Activated B cell treated with CpG ODN at 0.5 μM for 24 hours (primary cell): ENCODE results near the gene PLPP7. TPM values are rescaled to one million over a fixed set of nuclear protein-coding genes. Genes with fewer than 3 reads are reported as not detected.
"Not testable (repeated sequence)": the region's sequence is repeated elsewhere in the genome, so short reads cannot be mapped to it uniquely, and the experiment has no call there.

Experiments
- ATAC-seq: fragments of 200-7000 bp; cut with Tn5 transposase; one replicate; pipeline ENCODE4 v1.10.0; 2021; ENCODE audit warnings: low read depth, mild to moderate bottlenecking, moderate library complexity
- CTCF ChIA-PET: fragments of 350-600 bp; sonication (Branson Sonifier 250); formaldehyde crosslinking; loops from one replicate; lab custom pipeline; 2021; ENCODE audit warnings: antibody characterized with exemption; lab: Charles Lee
- POLR2A ChIA-PET: fragments of 350-600 bp; sonication (Branson Sonifier 250); formaldehyde crosslinking; loops from one replicate; lab custom pipeline; 2021; ENCODE audit warnings: antibody characterized with exemption; lab: Charles Lee
- DNase-seq: peaks from one replicate; pipeline ENCODE4 v3.0.0; 2022
- H3K27ac Mint-ChIP-seq: one replicate; pipeline ENCODE4 v1.8.0; 2020; ENCODE audit warnings: mixed read lengths
- H3K27me3 Mint-ChIP-seq: one replicate; pipeline ENCODE4 v1.8.0; 2021; ENCODE audit warnings: mixed read lengths
- H3K36me3 Mint-ChIP-seq: one replicate; pipeline ENCODE4 v1.8.0; 2021; ENCODE audit warnings: low read depth, mixed read lengths
- H3K4me1 Mint-ChIP-seq: one replicate; pipeline ENCODE4 v1.8.0; 2021; ENCODE audit warnings: mixed read lengths
- H3K4me3 Mint-ChIP-seq: one replicate; pipeline ENCODE4 v1.8.0; 2020; ENCODE audit warnings: mild to moderate bottlenecking, mixed read lengths
- H3K9me3 Mint-ChIP-seq: one replicate; pipeline ENCODE4 v1.8.0; 2020; ENCODE audit warnings: mixed read lengths
- CTCF ChIP-seq: fragments of 200-600 bp; IDR thresholded peaks from one replicate; pipeline ENCODE4 v1.8.0; 2022; ENCODE audit warnings: antibody characterized with exemption, mild to moderate bottlenecking
- intact Hi-C: fragments of 100-400 bp; cut with micrococcal nuclease; formaldehyde crosslinking; loops from one replicate; pipeline ENCODE4 v1.15.1; 2024
- total RNA-seq: library from RNA; stranded (reverse); gene quantifications from 2 replicates; pipeline ENCODE4 v1.2.3, GENCODE V29; 2022

Gene PLPP7
- total RNA-seq = 0.39 and 0.53 TPM in 2 replicates

- intact Hi-C loops = no loop called here
- no peak for TF ChIP-seq CTCF
- POLR2A ChIA-PET = interaction anchor here (0.7 to 1.9 kb wide), 4 partner anchors 11 to 37 kb away, joined by 3 to 6 read pairs (median 4); partner anchors contain the start of gene FAM78A
- H3K9me3 Mint-ChIP-seq = no peaks in the 10 kb centered on the region
- H3K27me3 Mint-ChIP-seq = no peaks in the 10 kb centered on the region
- H3K4me3 Mint-ChIP-seq = peak within 1 kb of the TSS; percentile 44
- peaks cover 2% of the 10 kb centered on the region for H3K4me1 Mint-ChIP-seq
- H3K27ac Mint-ChIP-seq = no peak within 1 kb of the TSS
- DNase-seq (no peak), ATAC-seq (peak; percentile 73)
- no peaks in the 10 kb centered on the region for H3K36me3 Mint-ChIP-seq
- CTCF ChIA-PET = interaction anchor here (1.0 to 1.7 kb wide), 2 partner anchors 47 to 112 kb away, joined by 4 to 8 read pairs; no protein-coding TSS in a partner anchor
These were observed at the start of gene PLPP7 for GRCh38 chr9:131289301-131290035. Gene PLPP7 (plus strand): TSS chr9:131289723. CDS start chr9:131289998, 275 bp downstream.

- intact Hi-C loops = no loop called here
- POLR2A ChIA-PET = interaction anchor here (1.4 to 7.4 kb wide), 2 partner anchors 13 to 16 kb away, joined by 19 to 128 read pairs; no protein-coding TSS in a partner anchor
- CTCF ChIA-PET = interaction anchor here (0.7 kb wide), 1 partner anchor 239 kb away, joined by 3 read pairs; no protein-coding TSS in a partner anchor
These were observed 49.2 kb upstream of the PLPP7 start for GRCh38 chr9:131240047-131240921.

DNA sequence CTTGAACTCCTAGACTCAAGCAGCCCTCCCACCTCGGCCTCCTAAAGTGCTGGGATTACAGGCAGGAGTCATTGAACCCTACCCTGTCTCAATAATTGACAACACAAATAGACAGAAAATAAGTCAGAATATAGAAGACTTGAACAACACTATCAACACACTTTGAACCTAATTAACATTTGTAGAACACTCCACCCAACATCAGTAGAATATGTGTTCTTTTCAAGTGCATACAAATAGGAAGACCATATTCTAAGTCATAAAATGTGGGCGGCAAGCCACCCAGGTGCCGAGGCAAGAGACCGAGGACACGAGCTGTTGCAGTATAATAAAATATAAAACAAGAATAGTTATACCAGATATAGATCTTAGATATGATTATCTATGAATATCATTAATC lies 45.2 kb upstream of the PLPP7 start:
- ATAC-seq, H3K36me3 Mint-ChIP-seq, POLR2A ChIA-PET: not testable (repeated sequence)

More at GRCh38 chr9:131240047-131240921, 49.2 kb upstream of the PLPP7 start:
- peaks cover 4% of the 10 kb centered on the region for H3K9me3 Mint-ChIP-seq
- H3K36me3 Mint-ChIP-seq = peaks cover 8% of the 10 kb centered on the region
- no peak overlapping the region for H3K4me3 Mint-ChIP-seq
- ATAC-seq (no peak), DNase-seq (no peak)
- no peaks in the 10 kb centered on the region for H3K27me3 Mint-ChIP-seq
- H3K4me1 Mint-ChIP-seq = peaks cover 17% of the 10 kb centered on the region
- H3K27ac Mint-ChIP-seq = no peak overlapping the region
- no peak for TF ChIP-seq CTCF

GRCh38 chr9:131246618-131247017 lies 42.9 kb upstream of the PLPP7 start:
- CTCF ChIA-PET = interaction anchor here (1.5 kb wide), 1 partner anchor 10 kb away, joined by 3 read pairs; no protein-coding TSS in a partner anchor
- intact Hi-C loops = no loop called here
- no peak for TF ChIP-seq CTCF
- POLR2A ChIA-PET = no interaction called here
- Mint-ChIP-seq H3K4me3 (no peak overlapping the region), H3K27ac (no peak overlapping the region), H3K4me1 (peaks cover 4% of the 10 kb centered on the region), H3K9me3 (peaks cover 4% of the 10 kb centered on the region), H3K36me3 (no peaks in the 10 kb centered on the region), H3K27me3 (no peaks in the 10 kb centered on the region)
- no peak for ATAC-seq
- no peak for DNase-seq

More for the DNA sequence above, 45.2 kb upstream of the PLPP7 start:
- H3K4me3 Mint-ChIP-seq, intact Hi-C loops, H3K27me3 Mint-ChIP-seq, H3K27ac Mint-ChIP-seq, H3K4me1 Mint-ChIP-seq, DNase-seq, CTCF ChIA-PET, H3K9me3 Mint-ChIP-seq: not testable (repeated sequence)

DNA sequence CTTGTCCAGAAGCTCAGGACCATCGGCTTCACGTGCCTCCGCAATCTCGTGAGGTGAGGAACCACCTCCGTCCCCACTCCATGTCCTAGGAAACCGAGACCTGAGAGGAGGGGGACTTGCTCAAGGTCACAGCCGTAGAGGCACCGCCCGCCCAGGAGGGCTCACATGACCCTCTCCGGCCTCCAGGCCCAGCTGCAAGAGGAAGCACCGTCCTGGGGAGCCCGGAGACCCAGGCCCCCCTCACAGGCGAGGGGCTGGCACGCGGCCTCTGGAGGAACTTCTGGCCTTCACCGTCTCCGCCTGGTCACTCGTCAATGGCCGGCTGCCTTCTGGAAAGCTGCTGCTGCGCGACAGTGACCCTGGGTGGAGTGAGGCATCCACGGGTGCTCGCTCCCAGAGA lies 37.4 kb upstream of the PLPP7 start:
- H3K4me1 Mint-ChIP-seq = peaks cover 47% of the 10 kb centered on the region
- intact Hi-C loops = loop anchor here (1.0 kb wide), 3 partner anchors 10 to 24 kb away; partner anchors contain the start of gene FAM78A
- ChIA-PET POLR2A (interaction anchor here (0.8 to 14.9 kb wide), 6 partner anchors 10 to 121 kb away, joined by 3 to 593 read pairs (median 19); partner anchors contain the start of genes FAM78A and PLPP7), CTCF (interaction anchor here (1.1 to 1.6 kb wide), 6 partner anchors 22 to 85 kb away, joined by 3 to 4 read pairs (median 4); no protein-coding TSS in a partner anchor)
- TF ChIP-seq CTCF = no peak
- no peaks in the 10 kb centered on the region for H3K36me3 Mint-ChIP-seq
- no peak overlapping the region for H3K4me3 Mint-ChIP-seq
- DNase-seq (no peak), ATAC-seq (no peak)
- no peaks in the 10 kb centered on the region for H3K9me3 Mint-ChIP-seq
- no peaks in the 10 kb centered on the region for H3K27me3 Mint-ChIP-seq
- no peak overlapping the region for H3K27ac Mint-ChIP-seq
